ENCODE data around the gene EPB42.
A peak's percentile ranks its signal among the peaks of the same experiment; 100 is the strongest.

The EPB42 gene

DNA sequence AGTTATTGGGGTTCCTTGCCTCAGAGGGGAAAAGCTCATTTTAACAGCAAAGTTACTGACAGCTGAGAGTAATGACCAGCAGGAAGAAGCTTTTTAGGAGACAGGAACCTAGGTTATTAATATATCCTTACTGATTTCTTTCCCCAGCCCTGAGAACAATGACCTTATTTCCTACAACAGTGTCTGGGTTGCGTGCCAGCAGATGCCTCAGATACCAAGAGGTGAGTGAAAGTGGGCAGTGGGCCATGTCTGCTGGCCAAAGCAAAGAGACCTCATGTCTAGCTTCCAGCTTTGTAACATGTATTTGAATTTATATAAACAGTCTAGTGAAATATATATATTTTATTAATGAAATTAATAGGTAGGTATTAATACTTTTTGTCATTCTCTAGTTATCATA is 30.6 kb downstream of the EPB42 start:
- Histone ChIP-seq H3K27me3 (ENCODE audit: control insufficient read depth in 3 of 3, insufficient read depth in 3 of 3, low read depth in 1 of 3, low read length in 3 of 3) (no peaks in the 10 kb centered on the region), H4K8ac (ENCODE audit: low read depth, low read length) (no peak overlapping the region), H3K79me1 (ENCODE audit: low read depth, low read length) (peaks cover 3% of the 10 kb centered on the region), H2BK15ac (ENCODE audit: low read length) (no peak overlapping the region), H3K23ac (ENCODE audit: low read depth, low read length, poor library complexity) (no peak overlapping the region), H2AK5ac (ENCODE audit: low read depth, low read length) (no peak overlapping the region), H3K9me3 (replicated peaks in 1 of 2; ENCODE audit: control insufficient read depth in 2 of 2, insufficient read depth in 1 of 2, low read depth in 1 of 2, low read length in 2 of 2) (no peaks in the 10 kb centered on the region), H3K4ac (ENCODE audit: low read length) (no peak overlapping the region), H3K4me2 (ENCODE audit: insufficient read depth, low read length, poor library complexity, severe bottlenecking) (no peak overlapping the region), H4K91ac (ENCODE audit: low read depth, low read length, poor library complexity) (no peak overlapping the region), H2BK120ac (ENCODE audit: low read depth, low read length) (no peak overlapping the region), H3K18ac (ENCODE audit: low read length) (no peak overlapping the region), H3K14ac (ENCODE audit: low read length) (no peak overlapping the region), H3K36me3 (replicated peaks in 1 of 2; ENCODE audit: control insufficient read depth in 2 of 2, insufficient read depth in 2 of 2, low read length in 2 of 2) (peaks cover 10 to 73% of the 10 kb centered on the region in 2 donors), H3K4me3 (ENCODE audit: low read length in 2 of 2) (no peak overlapping the region), H3K27ac (replicated peaks; ENCODE audit: low read length) (no peak overlapping the region), H3K9ac (ENCODE audit: low read depth, low read length, poor library complexity) (no peak overlapping the region), H2BK12ac (ENCODE audit: low read length) (no peak overlapping the region), H2AFZ (ENCODE audit: low read length) (no peak overlapping the region), H3K4me1 (ENCODE audit: control insufficient read depth in 2 of 2, insufficient read depth in 1 of 2, low read depth in 1 of 2, low read length in 2 of 2) (peaks cover 1 to 7% of the 10 kb centered on the region in 2 donors), H2BK5ac (ENCODE audit: low read length) (no peak overlapping the region)
- DNase-seq (ENCODE audit: low spot score), result no peak
- WGBS, 2 donors (ENCODE audit: extremely low coverage in 2 of 2, insufficient read length in 2 of 2, insufficient replicate concordance in 1 of 2), result no CpG with 5 or more reads among the region's 1 CpG

- Histone ChIP-seq H3K4ac (ENCODE audit: low read length) (no peak overlapping the region), H2BK120ac (ENCODE audit: low read depth, low read length) (no peak overlapping the region), H3K14ac (ENCODE audit: low read length) (no peak overlapping the region), H3K4me1 (ENCODE audit: control insufficient read depth in 2 of 2, insufficient read depth in 1 of 2, low read depth in 1 of 2, low read length in 2 of 2) (peaks cover 4 to 7% of the 10 kb centered on the region in 2 donors), H3K23ac (ENCODE audit: low read depth, low read length, poor library complexity) (no peak overlapping the region), H2BK15ac (ENCODE audit: low read length) (no peak overlapping the region), H3K27ac (replicated peaks; ENCODE audit: low read length) (no peak overlapping the region), H2BK5ac (ENCODE audit: low read length) (no peak overlapping the region), H4K91ac (ENCODE audit: low read depth, low read length, poor library complexity) (no peak overlapping the region), H2AK5ac (ENCODE audit: low read depth, low read length) (no peak overlapping the region), H3K4me3 (ENCODE audit: low read length in 2 of 2) (no peak overlapping the region), H3K79me1 (ENCODE audit: low read depth, low read length) (peaks cover 3% of the 10 kb centered on the region), H4K8ac (ENCODE audit: low read depth, low read length) (no peak overlapping the region), H3K9me3 (replicated peaks in 1 of 2; ENCODE audit: control insufficient read depth in 2 of 2, insufficient read depth in 1 of 2, low read depth in 1 of 2, low read length in 2 of 2) (no peaks in the 10 kb centered on the region), H3K18ac (ENCODE audit: low read length) (no peak overlapping the region), H3K36me3 (replicated peaks in 1 of 2; ENCODE audit: control insufficient read depth in 2 of 2, insufficient read depth in 2 of 2, low read length in 2 of 2) (peaks cover 7 to 68% of the 10 kb centered on the region in 2 donors), H3K9ac (ENCODE audit: low read depth, low read length, poor library complexity) (no peak overlapping the region), H3K27me3 (ENCODE audit: control insufficient read depth in 3 of 3, insufficient read depth in 3 of 3, low read depth in 1 of 3, low read length in 3 of 3) (no peaks in the 10 kb centered on the region), H3K4me2 (ENCODE audit: insufficient read depth, low read length, poor library complexity, severe bottlenecking) (no peak overlapping the region), H2AFZ (ENCODE audit: low read length) (no peak overlapping the region), H2BK12ac (ENCODE audit: low read length) (no peak overlapping the region)
- no peak for DNase-seq (ENCODE audit: low spot score)
- no CpG with 5 or more reads among the region's 2 CpGs for WGBS, 2 donors (ENCODE audit: extremely low coverage in 2 of 2, insufficient read length in 2 of 2, insufficient replicate concordance in 1 of 2)
Measured at GRCh38 chr15:43189296-43189695, 31.5 kb downstream of the EPB42 start.

DNA sequence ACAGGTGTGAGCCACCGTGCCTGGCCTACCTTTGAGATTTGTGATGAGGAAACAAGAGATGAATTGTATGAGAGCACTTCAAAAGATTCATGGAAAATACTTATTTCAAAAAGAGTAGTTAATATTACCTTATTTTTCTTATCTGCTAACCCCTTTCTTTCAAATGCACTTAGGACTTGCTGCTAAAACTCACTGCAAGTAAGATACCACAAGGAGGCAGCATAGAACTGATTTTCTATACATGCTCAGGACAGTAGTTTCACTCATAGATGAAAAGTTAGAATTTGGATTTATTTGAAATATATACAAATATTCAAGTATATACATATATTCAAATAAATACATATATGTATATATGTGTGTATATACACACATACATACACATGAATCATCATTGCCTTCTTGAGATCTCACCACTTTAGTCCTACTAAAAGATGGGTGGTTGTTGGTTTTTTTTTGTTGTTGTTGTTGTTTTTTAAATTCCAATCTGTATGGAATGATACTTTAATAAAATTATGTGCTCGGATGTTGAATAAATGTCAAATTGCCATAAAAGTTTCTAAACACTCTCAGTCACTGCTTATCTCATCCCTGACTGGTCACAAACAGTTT is 33.2 kb downstream of the EPB42 start:
- peaks cover 3% of the 10 kb centered on the region for H3K79me1 ChIP-seq (ENCODE audit: low read depth, low read length)
- H3K4me3 ChIP-seq (ENCODE audit: low read length in 2 of 2), result no peak overlapping the region
- no peak for DNase-seq (ENCODE audit: low spot score)
- no peak overlapping the region for H3K9ac ChIP-seq (ENCODE audit: low read depth, low read length, poor library complexity)
- H3K4me2 ChIP-seq (ENCODE audit: insufficient read depth, low read length, poor library complexity, severe bottlenecking), result no peak overlapping the region
- no peak overlapping the region for H2AFZ ChIP-seq (ENCODE audit: low read length)
- no peak overlapping the region for H4K8ac ChIP-seq (ENCODE audit: low read depth, low read length)
- no peak overlapping the region for H3K23ac ChIP-seq (ENCODE audit: low read depth, low read length, poor library complexity)
- H2BK120ac ChIP-seq (ENCODE audit: low read depth, low read length), result no peak overlapping the region
- H3K4ac ChIP-seq (ENCODE audit: low read length), result no peak overlapping the region
- no CpG with 5 or more reads among the region's 2 CpGs for WGBS, 2 donors (ENCODE audit: extremely low coverage in 2 of 2, insufficient read length in 2 of 2, insufficient replicate concordance in 1 of 2)
- H2AK5ac ChIP-seq (ENCODE audit: low read depth, low read length), result no peak overlapping the region
- H3K36me3 ChIP-seq (replicated peaks in 1 of 2; ENCODE audit: control insufficient read depth in 2 of 2, insufficient read depth in 2 of 2, low read length in 2 of 2), result peaks cover 4 to 56% of the 10 kb centered on the region in 2 donors
- peaks cover 4 to 7% of the 10 kb centered on the region in 2 donors for H3K4me1 ChIP-seq (ENCODE audit: control insufficient read depth in 2 of 2, insufficient read depth in 1 of 2, low read depth in 1 of 2, low read length in 2 of 2)
- no peak overlapping the region for H2BK12ac ChIP-seq (ENCODE audit: low read length)
- H3K27ac ChIP-seq (replicated peaks; ENCODE audit: low read length), result no peak overlapping the region
- H2BK15ac ChIP-seq (ENCODE audit: low read length), result no peak overlapping the region
- no peaks in the 10 kb centered on the region for H3K27me3 ChIP-seq (ENCODE audit: control insufficient read depth in 3 of 3, insufficient read depth in 3 of 3, low read depth in 1 of 3, low read length in 3 of 3)
- H2BK5ac ChIP-seq (ENCODE audit: low read length), result no peak overlapping the region
- H4K91ac ChIP-seq (ENCODE audit: low read depth, low read length, poor library complexity), result no peak overlapping the region
- no peak overlapping the region for H3K14ac ChIP-seq (ENCODE audit: low read length)
- no peak overlapping the region for H3K18ac ChIP-seq (ENCODE audit: low read length)
- no peaks in the 10 kb centered on the region for H3K9me3 ChIP-seq (replicated peaks in 1 of 2; ENCODE audit: control insufficient read depth in 2 of 2, insufficient read depth in 1 of 2, low read depth in 1 of 2, low read length in 2 of 2)

GRCh38 chr15:43186003-43186353 is 34.8 kb downstream of the EPB42 start:
- Histone ChIP-seq H3K4me1 (ENCODE audit: control insufficient read depth in 2 of 2, insufficient read depth in 1 of 2, low read depth in 1 of 2, low read length in 2 of 2) (peaks cover 4 to 7% of the 10 kb centered on the region in 2 donors), H3K27me3 (ENCODE audit: control insufficient read depth in 3 of 3, insufficient read depth in 3 of 3, low read depth in 1 of 3, low read length in 3 of 3) (no peaks in the 10 kb centered on the region), H3K14ac (ENCODE audit: low read length) (no peak overlapping the region), H3K4me3 (ENCODE audit: low read length in 2 of 2) (peak overlapping the region; percentile 69 to 96), H2BK5ac (ENCODE audit: low read length) (no peak overlapping the region), H2AFZ (ENCODE audit: low read length) (peak overlapping the region; percentile 97), H3K23ac (ENCODE audit: low read depth, low read length, poor library complexity) (no peak overlapping the region), H3K9ac (ENCODE audit: low read depth, low read length, poor library complexity) (peak overlapping the region; percentile 75), H3K4me2 (ENCODE audit: insufficient read depth, low read length, poor library complexity, severe bottlenecking) (peak overlapping the region; percentile 89), H2BK15ac (ENCODE audit: low read length) (no peak overlapping the region), H3K27ac (replicated peaks; ENCODE audit: low read length) (no peak overlapping the region), H3K36me3 (replicated peaks in 1 of 2; ENCODE audit: control insufficient read depth in 2 of 2, insufficient read depth in 2 of 2, low read length in 2 of 2) (peaks cover 4 to 44% of the 10 kb centered on the region in 2 donors), H2BK120ac (ENCODE audit: low read depth, low read length) (no peak overlapping the region), H4K8ac (ENCODE audit: low read depth, low read length) (no peak overlapping the region), H2AK5ac (ENCODE audit: low read depth, low read length) (no peak overlapping the region), H4K91ac (ENCODE audit: low read depth, low read length, poor library complexity) (no peak overlapping the region), H3K18ac (ENCODE audit: low read length) (no peak overlapping the region), H3K79me1 (ENCODE audit: low read depth, low read length) (no peaks in the 10 kb centered on the region), H2BK12ac (ENCODE audit: low read length) (no peak overlapping the region), H3K4ac (ENCODE audit: low read length) (no peak overlapping the region), H3K9me3 (replicated peaks in 1 of 2; ENCODE audit: control insufficient read depth in 2 of 2, insufficient read depth in 1 of 2, low read depth in 1 of 2, low read length in 2 of 2) (no peaks in the 10 kb centered on the region)
- no peak for DNase-seq (ENCODE audit: low spot score)
- WGBS, 2 donors (ENCODE audit: extremely low coverage in 2 of 2, insufficient read length in 2 of 2, insufficient replicate concordance in 1 of 2), result no CpG with 5 or more reads among the region's 13 CpGs

Measured in neuronal stem cell (in vitro differentiated cells).